SK-N-SH (cell line): ENCODE results near the gene ROPN1. TPM values are rescaled to one million over a fixed set of nuclear protein-coding genes. Genes with fewer than 3 reads are reported as not detected.
"Not testable (repeated sequence)": the region's sequence is repeated elsewhere in the genome, so short reads cannot be mapped to it uniquely, and the experiment has no call there.

Experiments used
- CTCF ChIA-PET: fragments of 300-600, 350-600 bp; formaldehyde crosslinking; extraction: SDS; loops from one replicate; lab custom pipeline; 2021; lab: Yijun Ruan, JAX
- POLR2A ChIA-PET: fragments of 350-600 bp; sonication (Branson Sonifier 250); formaldehyde crosslinking; extraction: SDS; loops from one replicate; lab custom pipeline; 2020; ENCODE audit warnings: antibody characterized with exemption, inconsistent platforms; lab: Yijun Ruan, JAX
- DNase-seq: peaks from one replicate; pipeline ENCODE4 v3.0.0; 2012
- H2AFZ ChIP-seq: fragments of 200-600 bp; sonication (generic); 2 replicates; pipeline ENCODE4 v1.8.1; 2016; ENCODE audit warnings: antibody characterized with exemption, mild to moderate bottlenecking, low read depth
- H3F3A ChIP-seq: fragments of 200-600 bp; sonication (generic); replicated peaks from 2 replicates; pipeline ENCODE3; 2016; ENCODE audit warnings: antibody characterized with exemption, mild to moderate bottlenecking; ENCODE audit not compliant: insufficient read depth
- H3K27ac ChIP-seq, 2 experiments: fragments of 200-500 bp in 1 of 2; fragments of 200-600 bp in 1 of 2; sonication (Bioruptor generic) in 1 of 2; sonication (generic), shearing (Covaris generic) in 1 of 2; 2 replicates each; pipeline versions ENCODE4 v1.5.1 to v1.6.1; 2014 to 2016; ENCODE audit warnings: low read depth in 2 of 2, inconsistent platforms in 1 of 2, low read length in 1 of 2, mild to moderate bottlenecking in 1 of 2, mixed read lengths in 1 of 2
- H3K27me3 ChIP-seq: fragments of 200-600 bp; sonication (generic), shearing (Covaris generic); 2 replicates; pipeline ENCODE4 v1.6.1; 2016; ENCODE audit warnings: mixed run types; ENCODE audit not compliant: insufficient read depth
- H3K36me3 ChIP-seq, 2 experiments: fragments of 200-500 bp in 1 of 2; fragments of 200-600 bp in 1 of 2; sonication (Bioruptor generic) in 1 of 2; sonication (generic) in 1 of 2; replicated peaks in 1 of 2; 2 replicates each; pipeline versions ENCODE3 to v1.5.1; 2014 to 2016; ENCODE audit warnings: low read length in 1 of 2, mild to moderate bottlenecking in 1 of 2; ENCODE audit not compliant: insufficient read depth in 2 of 2, control insufficient read depth in 1 of 2
- H3K4me1 ChIP-seq, 2 experiments: fragments of 200-500 bp in 1 of 2; fragments of 200-600 bp in 1 of 2; sonication (Bioruptor generic) in 1 of 2; sonication (generic), shearing (Covaris generic) in 1 of 2; 2 replicates each; pipeline versions ENCODE4 v1.5.1 to v1.6.1; 2014 to 2016; ENCODE audit warnings: low read depth in 1 of 2, low read length in 1 of 2, mixed run types in 1 of 2; ENCODE audit not compliant: insufficient read depth in 2 of 2, control insufficient read depth in 1 of 2
- H3K4me2 ChIP-seq: fragments of 200-600 bp; sonication (generic), shearing (Covaris generic); 2 replicates; pipeline ENCODE4 v1.6.1; 2017; ENCODE audit warnings: mixed run types
- H3K4me3 ChIP-seq, 2 experiments: fragments of 200-500 bp in 1 of 2; fragments of 200-600 bp in 1 of 2; sonication (Bioruptor generic) in 1 of 2; sonication (generic), shearing (Covaris generic) in 1 of 2; 2 replicates each; pipeline versions ENCODE4 v1.5.1 to v1.8.1; 2014 to 2016; ENCODE audit warnings: low read depth in 2 of 2, inconsistent platforms in 1 of 2, low read length in 1 of 2, mild to moderate bottlenecking in 1 of 2, mixed read lengths in 1 of 2, moderate library complexity in 1 of 2
- H3K79me2 ChIP-seq: fragments of 200-600 bp; sonication (generic); 2 replicates; pipeline ENCODE4 v1.8.1; 2017; ENCODE audit warnings: mild to moderate bottlenecking; ENCODE audit not compliant: insufficient read depth
- H3K9ac ChIP-seq: fragments of 200-600 bp; sonication (generic); 2 replicates; pipeline ENCODE4 v1.6.1; 2017; ENCODE audit warnings: mixed run types
- H3K9me2 ChIP-seq: fragments of 200-600 bp; sonication (generic); 2 replicates; pipeline ENCODE4 v1.6.1; 2017; ENCODE audit warnings: mixed run types
- H3K9me3 ChIP-seq: fragments of 200-600 bp; sonication (generic); 2 replicates; pipeline ENCODE4 v1.6.1; 2017; ENCODE audit warnings: mixed run types, mild to moderate bottlenecking, moderate library complexity
- H4K20me1 ChIP-seq: fragments of 200-600 bp; sonication (generic); 2 replicates; pipeline ENCODE4 v1.6.1; 2017; ENCODE audit warnings: mild to moderate bottlenecking, mixed run types; ENCODE audit not compliant: insufficient read depth
- ELF1 ChIP-seq: IDR thresholded peaks from 2 replicates; pipeline ENCODE4 v1.4.0; 2012
- EP300 ChIP-seq, 2 experiments: IDR thresholded peaks; 2 replicates each; pipeline versions ENCODE4 v1.4.0 to v1.6.1; 2012; ENCODE audit warnings: borderline replicate concordance in 1 of 2, low read depth in 1 of 2, low read length in 1 of 2
- EZH2phosphoT487 ChIP-seq: fragments of 200-600 bp; sonication (generic); IDR thresholded peaks from 2 replicates; pipeline ENCODE4 v1.6.1; 2017; ENCODE audit warnings: low read depth, mixed run types, mild to moderate bottlenecking, antibody characterized with exemption, moderate library complexity, borderline replicate concordance
- FOSL2 ChIP-seq: IDR thresholded peaks from 2 replicates; pipeline ENCODE4 v1.4.0; 2012; ENCODE audit warnings: low read depth, mild to moderate bottlenecking, moderate library complexity, borderline replicate concordance
- FOXM1 ChIP-seq: IDR thresholded peaks from 2 replicates; pipeline ENCODE4 v1.4.0; 2012; ENCODE audit warnings: low read depth, mild to moderate bottlenecking
- GATA2 ChIP-seq: sonication (generic); formaldehyde crosslinking; IDR thresholded peaks from 2 replicates; pipeline ENCODE4 v1.5.0; 2020; ENCODE audit warnings: mild to moderate bottlenecking, missing genetic modification reagents
- MEF2A ChIP-seq: IDR thresholded peaks from 2 replicates; pipeline ENCODE4 v1.4.0; 2012; ENCODE audit warnings: low read depth, borderline replicate concordance
- NFIC ChIP-seq: IDR thresholded peaks from 2 replicates; pipeline ENCODE4 v1.4.0; 2012; ENCODE audit warnings: borderline replicate concordance
- NRF1 ChIP-seq: IDR thresholded peaks from 2 replicates; pipeline ENCODE4 v1.6.1; 2012; ENCODE audit warnings: low read depth, mild to moderate bottlenecking, low read length
- RAD21 ChIP-seq: IDR thresholded peaks from 2 replicates; pipeline ENCODE4 v1.6.1; 2012; ENCODE audit warnings: mild to moderate bottlenecking, low read length
- RXRA ChIP-seq: IDR thresholded peaks from 2 replicates; pipeline ENCODE4 v1.4.0; 2012; ENCODE audit warnings: low read depth, mild to moderate bottlenecking, borderline replicate concordance
- SIN3A ChIP-seq: IDR thresholded peaks from 2 replicates; pipeline ENCODE4 v1.6.1; 2012; ENCODE audit warnings: low read depth, mild to moderate bottlenecking, low read length, moderate library complexity, borderline replicate concordance
- SMC3 ChIP-seq: IDR thresholded peaks from 2 replicates; pipeline ENCODE4 v1.6.1; 2012; ENCODE audit warnings: low read depth, low read length, improper control_type of control experiment
- TAF1 ChIP-seq: IDR thresholded peaks from 2 replicates; pipeline ENCODE4 v1.6.1; 2012; ENCODE audit warnings: low read depth, mild to moderate bottlenecking, low read length, moderate library complexity, borderline replicate concordance
- TCF12 ChIP-seq: IDR thresholded peaks from 2 replicates; pipeline ENCODE4 v1.4.0; 2012
- YY1 ChIP-seq: IDR thresholded peaks from 2 replicates; pipeline ENCODE4 v1.4.0; 2012; ENCODE audit warnings: low read depth, mild to moderate bottlenecking
- WGBS: methylation state at CpG from one replicate; pipeline ENCODE4 v1.1.6; 2017; ENCODE audit warnings: low lambda C conversion rate; 5-methylcytosine and 5-hydroxymethylcytosine counted together
- polyA plus RNA-seq, 3 experiments: library from polyadenylated mRNA; depleted of rRNA; stranded (reverse); fragments of >200 nt; gene quantifications; 2 replicates each; pipeline ENCODE4 v1.2.3, GENCODE V29; 2012
- TF ChIP-seq, protein P1 (sequence below): fragments of 200-600 bp; sonication (generic); IDR thresholded peaks from 2 replicates; pipeline ENCODE4 v1.6.1; 2017; ENCODE audit warnings: antibody characterized with exemption, mild to moderate bottlenecking, moderate library complexity
- TF ChIP-seq, protein P2 (sequence below): IDR thresholded peaks from 2 replicates; pipeline ENCODE4 v1.4.0; 2012; ENCODE audit warnings: low read depth
- TF ChIP-seq, protein P3 (sequence below): IDR thresholded peaks from 2 replicates; pipeline ENCODE4 v1.4.0; 2012; ENCODE audit warnings: low read depth, borderline replicate concordance
- TF ChIP-seq, protein P4 (sequence below): fragments of 150-350 bp; IDR thresholded peaks from 2 replicates; pipeline ENCODE4 v1.6.1; 2016; ENCODE audit warnings: mild to moderate bottlenecking, low read depth, low read length

The ROPN1 gene
- polyA plus RNA-seq, 1 of the 3 experiments (the other 2 are of a cell fraction): 0.05 TPM

DNA sequence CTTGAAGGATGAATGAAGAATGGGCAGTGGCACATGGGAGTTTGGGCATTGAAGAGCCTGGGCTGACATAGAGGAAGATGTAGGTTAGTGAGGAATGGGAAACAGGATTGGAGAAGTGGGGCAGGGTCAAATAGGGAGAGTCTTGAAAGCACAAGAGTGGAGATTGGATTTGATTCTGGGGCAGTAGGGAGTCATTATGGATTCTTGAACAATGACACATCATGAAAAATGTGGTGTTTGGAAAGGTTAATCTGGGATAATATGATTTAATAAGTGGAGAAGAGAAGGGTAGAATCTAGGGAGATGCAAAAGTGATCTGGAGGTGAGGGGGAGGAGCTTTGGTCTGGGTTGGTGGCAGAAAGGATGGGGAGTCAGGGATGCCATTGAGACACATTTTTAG, 45.4 kb upstream of the ROPN1 start:
- Histone ChIP-seq H3K4me3 (no peak overlapping the region), H3K27ac (no peak overlapping the region), H4K20me1 (peaks cover 11% of the 10 kb centered on the region; the same call in 1 of the 2 replicates), H3K79me2 (peaks cover 53% of the 10 kb centered on the region), H2AFZ (no peak overlapping the region), H3K4me1 (peaks cover 0 to 30% of the 10 kb centered on the region in 2 experiments; a peak in 3 of 4 replicates), H3K4me2 (no peak overlapping the region; the same call in 1 of the 2 replicates), H3K9me2 (no peaks in the 10 kb centered on the region), H3K9me3 (no peaks in the 10 kb centered on the region), H3K36me3 (no peaks in the 10 kb centered on the region), H3K27me3 (no peaks in the 10 kb centered on the region), H3K9ac (no peak overlapping the region), H3F3A (no peaks in the 10 kb centered on the region)
- POLR2A ChIA-PET: no interaction called here
- CTCF ChIA-PET: interaction anchor here (0.6 to 1.2 kb wide), 2 partner anchors 12 to 256 kb away, joined by 3 read pairs; no protein-coding TSS in a partner anchor
- no peak for DNase-seq
- TF ChIP-seq NRF1 (no peak), GATA2 (CRISPR knock-in tag) (no peak), RXRA (no peak), MEF2A (no peak), EP300 (IDR thresholded peaks at IDR 0.05; ENCODE audit: borderline replicate concordance in 1 of 2, low read depth in 1 of 2, low read length in 1 of 2) (no peak), SMC3 (no peak), TCF12 (no peak), FOXM1 (no peak), YY1 (no peak), NFIC (no peak), RAD21 (no peak), TAF1 (no peak), EZH2phosphoT487 (no peak), FOSL2 (no peak), SIN3A (no peak), ELF1 (no peak)
- TF ChIP-seq, protein P1, sequence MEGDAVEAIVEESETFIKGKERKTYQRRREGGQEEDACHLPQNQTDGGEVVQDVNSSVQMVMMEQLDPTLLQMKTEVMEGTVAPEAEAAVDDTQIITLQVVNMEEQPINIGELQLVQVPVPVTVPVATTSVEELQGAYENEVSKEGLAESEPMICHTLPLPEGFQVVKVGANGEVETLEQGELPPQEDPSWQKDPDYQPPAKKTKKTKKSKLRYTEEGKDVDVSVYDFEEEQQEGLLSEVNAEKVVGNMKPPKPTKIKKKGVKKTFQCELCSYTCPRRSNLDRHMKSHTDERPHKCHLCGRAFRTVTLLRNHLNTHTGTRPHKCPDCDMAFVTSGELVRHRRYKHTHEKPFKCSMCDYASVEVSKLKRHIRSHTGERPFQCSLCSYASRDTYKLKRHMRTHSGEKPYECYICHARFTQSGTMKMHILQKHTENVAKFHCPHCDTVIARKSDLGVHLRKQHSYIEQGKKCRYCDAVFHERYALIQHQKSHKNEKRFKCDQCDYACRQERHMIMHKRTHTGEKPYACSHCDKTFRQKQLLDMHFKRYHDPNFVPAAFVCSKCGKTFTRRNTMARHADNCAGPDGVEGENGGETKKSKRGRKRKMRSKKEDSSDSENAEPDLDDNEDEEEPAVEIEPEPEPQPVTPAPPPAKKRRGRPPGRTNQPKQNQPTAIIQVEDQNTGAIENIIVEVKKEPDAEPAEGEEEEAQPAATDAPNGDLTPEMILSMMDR: no peak
- TF ChIP-seq, protein P2, sequence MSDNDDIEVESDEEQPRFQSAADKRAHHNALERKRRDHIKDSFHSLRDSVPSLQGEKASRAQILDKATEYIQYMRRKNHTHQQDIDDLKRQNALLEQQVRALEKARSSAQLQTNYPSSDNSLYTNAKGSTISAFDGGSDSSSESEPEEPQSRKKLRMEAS: no peak
- TF ChIP-seq, protein P3, sequence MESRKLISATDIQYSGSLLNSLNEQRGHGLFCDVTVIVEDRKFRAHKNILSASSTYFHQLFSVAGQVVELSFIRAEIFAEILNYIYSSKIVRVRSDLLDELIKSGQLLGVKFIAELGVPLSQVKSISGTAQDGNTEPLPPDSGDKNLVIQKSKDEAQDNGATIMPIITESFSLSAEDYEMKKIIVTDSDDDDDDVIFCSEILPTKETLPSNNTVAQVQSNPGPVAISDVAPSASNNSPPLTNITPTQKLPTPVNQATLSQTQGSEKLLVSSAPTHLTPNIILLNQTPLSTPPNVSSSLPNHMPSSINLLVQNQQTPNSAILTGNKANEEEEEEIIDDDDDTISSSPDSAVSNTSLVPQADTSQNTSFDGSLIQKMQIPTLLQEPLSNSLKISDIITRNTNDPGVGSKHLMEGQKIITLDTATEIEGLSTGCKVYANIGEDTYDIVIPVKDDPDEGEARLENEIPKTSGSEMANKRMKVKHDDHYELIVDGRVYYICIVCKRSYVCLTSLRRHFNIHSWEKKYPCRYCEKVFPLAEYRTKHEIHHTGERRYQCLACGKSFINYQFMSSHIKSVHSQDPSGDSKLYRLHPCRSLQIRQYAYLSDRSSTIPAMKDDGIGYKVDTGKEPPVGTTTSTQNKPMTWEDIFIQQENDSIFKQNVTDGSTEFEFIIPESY: no peak
- TF ChIP-seq, protein P4, sequence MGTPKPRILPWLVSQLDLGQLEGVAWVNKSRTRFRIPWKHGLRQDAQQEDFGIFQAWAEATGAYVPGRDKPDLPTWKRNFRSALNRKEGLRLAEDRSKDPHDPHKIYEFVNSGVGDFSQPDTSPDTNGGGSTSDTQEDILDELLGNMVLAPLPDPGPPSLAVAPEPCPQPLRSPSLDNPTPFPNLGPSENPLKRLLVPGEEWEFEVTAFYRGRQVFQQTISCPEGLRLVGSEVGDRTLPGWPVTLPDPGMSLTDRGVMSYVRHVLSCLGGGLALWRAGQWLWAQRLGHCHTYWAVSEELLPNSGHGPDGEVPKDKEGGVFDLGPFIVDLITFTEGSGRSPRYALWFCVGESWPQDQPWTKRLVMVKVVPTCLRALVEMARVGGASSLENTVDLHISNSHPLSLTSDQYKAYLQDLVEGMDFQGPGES: no peak

DNA sequence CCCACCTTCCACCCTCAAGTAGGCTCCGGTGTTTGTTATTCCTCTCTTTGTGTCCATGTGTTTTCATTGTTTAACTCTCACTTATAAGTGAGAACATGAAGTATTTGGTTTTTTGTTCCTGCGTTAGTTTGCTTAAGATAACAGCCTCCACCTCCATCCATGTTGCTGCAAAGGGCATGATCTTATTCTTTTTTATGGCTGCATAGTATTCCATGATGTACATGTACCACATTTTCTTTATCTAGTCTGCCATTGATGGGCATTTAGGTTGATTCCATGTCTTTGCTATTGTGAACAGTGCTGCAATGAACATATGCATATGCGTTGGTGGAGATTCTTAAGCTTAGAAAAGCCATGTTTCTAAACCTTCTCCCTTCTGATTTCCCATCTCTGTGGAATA, 44.3 kb upstream of the ROPN1 start:
- H3K4me2 ChIP-seq, H2AFZ ChIP-seq, DNase-seq, H3K9ac ChIP-seq, H3K27me3 ChIP-seq, H3K4me3 ChIP-seq, H3K36me3 ChIP-seq, H3F3A ChIP-seq, H3K27ac ChIP-seq, POLR2A ChIA-PET, H3K9me2 ChIP-seq, H3K9me3 ChIP-seq: not testable (repeated sequence)
- WGBS: 92% methylated on average over 3 of the region's 3 CpGs
- CTCF ChIA-PET: interaction anchor here (0.7 to 6.1 kb wide), 2 partner anchors 22 to 408 kb away, joined by 3 to 60 read pairs; no protein-coding TSS in a partner anchor
- Histone ChIP-seq H4K20me1 (peaks cover 11% of the 10 kb centered on the region; the same call in 1 of the 2 replicates), H3K4me1 (peaks cover 0 to 32% of the 10 kb centered on the region in 2 experiments; a peak in 3 of 4 replicates), H3K79me2 (peaks cover 53% of the 10 kb centered on the region)
